NCI-H446 (cell line): Measurements from ENCODE around the gene PMEL.
A peak's percentile ranks its signal among the peaks of the same experiment; 100 is the strongest.
"Not testable (repeated sequence)": the region's sequence is repeated elsewhere in the genome, so short reads cannot be mapped to it uniquely, and the experiment has no call there.

ENCODE experiments used
- DNase-seq, 2 experiments: peaks; one replicate each; lab custom pipeline; 2025; lab: John Stamatoyannopoulos, UW

The PMEL gene

GRCh38 chr12:55965941-55966407, at the start of gene PMEL:
Gene PMEL (minus strand): TSS chr12:55966042. CDS start chr12:55966011, 31 bp downstream.
- no peak for DNase-seq

- DNase-seq = no peak
Measured at GRCh38 chr12:56014205-56014604, 48.4 kb upstream of the PMEL start.

- no peak for DNase-seq
Measured at GRCh38 chr12:56013482-56013881, 47.6 kb upstream of the PMEL start.

GRCh38 chr12:56011509-56012090, 45.8 kb upstream of the PMEL start:
- no peak for DNase-seq

GRCh38 chr12:56010111-56010570, 44.3 kb upstream of the PMEL start:
- no peak for DNase-seq

- peak in 1 of 2 experiments; percentile 43 for DNase-seq
Measured at GRCh38 chr12:56007564-56008559, 42.0 kb upstream of the PMEL start.

GRCh38 chr12:56004211-56004610, 38.4 kb upstream of the PMEL start:
- no peak for DNase-seq

GRCh38 chr12:56003376-56003775, 37.5 kb upstream of the PMEL start:
- not testable (repeated sequence) for DNase-seq

- no peak for DNase-seq
Measured at GRCh38 chr12:56001487-56002100, 35.8 kb upstream of the PMEL start.

DNA sequence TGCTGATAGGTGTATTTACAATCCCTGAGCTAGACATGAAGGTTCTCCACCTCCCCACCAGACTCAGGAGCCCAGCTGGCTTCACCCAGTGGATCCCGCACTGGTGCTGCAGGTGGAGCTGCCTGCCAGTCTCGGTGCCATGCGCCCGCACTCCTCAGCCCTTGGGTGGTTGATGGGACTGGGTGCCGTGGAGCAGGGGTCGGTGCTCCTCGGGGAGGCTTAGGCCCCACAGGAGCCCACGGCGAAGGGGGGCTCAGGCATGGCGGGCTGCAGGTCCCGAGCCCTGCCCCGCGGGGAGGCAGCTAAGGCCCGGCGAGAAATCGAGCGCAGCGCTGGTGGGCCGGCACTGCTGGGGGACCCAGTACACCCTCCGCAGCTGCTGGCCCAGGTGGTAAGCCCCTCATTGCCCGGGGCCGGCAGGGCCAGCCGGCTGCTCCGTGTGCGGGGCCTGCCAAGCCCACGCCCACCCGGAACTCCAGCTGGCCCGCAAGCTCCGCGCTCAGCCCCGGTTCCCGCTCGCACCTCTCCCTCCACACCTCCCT, 34.2 kb upstream of the PMEL start:
- DNase-seq = not testable (repeated sequence)

DNA sequence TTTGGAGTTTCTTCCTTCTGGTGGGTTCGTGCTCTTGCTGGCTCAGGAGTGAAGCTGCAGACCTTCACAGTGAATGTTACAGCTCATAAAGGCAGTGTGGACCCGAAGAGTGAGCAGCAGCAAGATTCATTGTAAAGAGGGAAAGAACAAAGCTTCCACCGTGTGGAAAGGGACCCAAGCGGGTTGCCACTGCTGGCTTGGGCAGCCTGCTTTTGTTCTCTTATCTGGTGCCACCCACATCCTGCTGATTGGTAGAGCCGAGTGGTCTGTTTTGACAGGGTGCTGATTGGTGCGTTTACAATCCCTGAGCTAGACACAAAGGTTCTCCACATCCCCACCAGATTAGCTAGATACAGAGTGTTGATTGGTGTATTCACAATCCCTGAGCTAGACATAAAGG, 33.7 kb upstream of the PMEL start:
- DNase-seq = not testable (repeated sequence)

DNA sequence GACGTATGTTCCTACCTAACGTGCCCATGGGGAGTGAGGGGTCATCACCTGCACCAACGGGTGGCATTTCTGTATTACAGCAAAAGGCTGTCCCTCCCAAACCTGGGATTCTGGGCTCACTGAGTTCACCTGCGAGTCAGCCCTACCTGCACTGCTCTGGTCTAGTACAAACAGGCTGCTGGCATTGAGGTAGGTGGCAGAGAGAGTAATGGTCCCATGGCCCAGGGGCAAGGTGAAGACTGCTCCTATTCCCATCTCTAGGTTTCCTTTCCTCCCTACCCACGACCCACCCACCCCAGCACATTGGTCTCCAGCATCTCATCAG, 31.7 kb upstream of the PMEL start:
- no peak for DNase-seq

DNA sequence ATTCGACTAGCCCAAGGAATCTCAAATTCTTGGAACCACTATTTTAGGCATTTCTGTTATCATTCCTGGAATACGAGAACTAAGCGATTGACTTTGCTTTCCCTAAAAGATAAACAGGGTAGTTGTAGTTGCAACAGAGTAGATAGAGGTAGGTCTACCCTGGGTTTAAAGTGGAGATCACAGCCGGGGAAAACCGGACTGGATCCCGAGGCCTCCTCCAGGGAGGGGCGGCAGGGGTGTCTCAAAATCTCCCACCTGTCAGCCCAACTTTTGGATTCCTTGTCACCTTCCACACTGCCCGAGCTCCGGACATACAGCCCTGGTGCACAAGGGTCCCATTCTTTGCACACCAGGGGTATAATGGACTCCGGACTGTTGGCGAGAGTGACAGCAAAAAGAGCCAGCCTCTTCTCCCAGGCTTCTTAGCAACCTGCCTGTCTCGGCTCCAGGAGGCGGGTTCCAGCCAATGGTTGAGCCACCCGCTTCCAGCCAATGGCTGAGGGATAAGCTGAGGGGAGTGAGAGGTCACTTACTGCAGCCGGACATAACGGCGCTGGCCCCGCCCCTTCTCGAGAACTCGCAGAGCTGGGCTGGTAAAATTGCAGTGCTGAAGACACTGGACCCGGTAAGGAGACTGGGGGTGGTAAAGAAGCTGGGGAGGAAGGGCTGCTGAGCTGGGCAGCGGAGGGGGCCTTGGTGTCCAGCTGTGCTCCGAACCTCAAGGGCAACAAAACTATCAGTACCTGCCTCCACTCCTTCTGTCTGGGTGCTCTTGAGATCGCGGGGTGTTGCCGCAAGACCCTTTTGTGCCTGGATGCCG, 31.1 kb upstream of the PMEL start, which contains the start of gene SUOX:
Gene SUOX, plus strand, starts transcription at position 562 of the 820 bp plus-strand sequence. CDS start 4,946 bp downstream, outside the sequence.
- DNase-seq = peak; percentile 64 to 91

GRCh38 chr12:55996201-55996714, 30.4 kb upstream of the PMEL start:
- DNase-seq = peak; percentile 46 to 66

DNA sequence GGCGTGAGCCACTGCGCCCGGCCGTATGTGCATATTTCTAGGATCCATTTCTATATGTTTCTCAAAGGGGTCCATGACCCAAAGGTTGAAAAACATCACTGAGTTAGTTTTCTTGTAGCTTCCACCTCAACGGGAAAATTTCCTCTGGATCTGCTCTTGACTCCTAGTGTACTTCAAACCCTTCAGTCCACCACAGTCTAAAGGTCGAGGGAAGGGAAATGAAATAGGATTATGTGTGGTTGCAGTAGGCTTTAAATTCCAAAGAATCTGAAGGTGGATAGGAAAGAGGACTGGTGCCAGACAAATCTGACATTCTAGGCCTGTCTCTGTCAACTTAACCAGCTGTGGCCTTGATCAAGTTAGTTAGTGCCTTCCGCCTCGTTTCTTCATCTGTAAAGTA, 29.5 kb upstream of the PMEL start:
- DNase-seq = no peak

DNA sequence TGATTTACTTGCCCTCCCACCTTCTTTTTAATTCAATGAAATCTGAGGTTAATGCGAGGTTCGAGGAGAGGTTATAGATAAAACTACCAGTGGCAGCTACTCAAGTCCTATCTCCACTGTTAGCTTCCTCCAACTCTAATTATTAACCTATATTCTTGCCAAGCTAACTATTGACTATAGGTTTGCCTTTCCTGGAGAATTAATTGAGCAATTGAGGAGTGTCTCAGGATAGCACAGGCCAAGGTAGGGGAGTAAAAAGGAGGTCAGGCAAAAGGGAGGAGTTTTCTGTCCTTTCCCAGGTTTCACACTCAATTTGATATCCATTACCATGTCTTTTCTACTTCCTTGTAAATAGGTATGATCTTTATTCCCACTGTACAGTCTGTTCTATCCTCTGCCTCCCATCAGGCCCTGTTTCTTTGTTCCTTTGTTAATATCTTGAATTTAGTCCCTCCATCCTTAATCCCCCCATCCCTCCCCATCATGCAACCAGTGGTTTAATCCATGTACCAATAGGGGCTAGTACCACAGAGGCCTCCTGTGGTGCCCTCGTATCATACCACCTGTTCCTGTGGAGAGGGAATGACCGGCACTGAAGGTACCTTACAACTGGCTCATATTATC, 27.5 kb upstream of the PMEL start:
- DNase-seq = no peak

- no peak for DNase-seq
Measured at GRCh38 chr12:55991110-55991509, 25.3 kb upstream of the PMEL start.

DNA sequence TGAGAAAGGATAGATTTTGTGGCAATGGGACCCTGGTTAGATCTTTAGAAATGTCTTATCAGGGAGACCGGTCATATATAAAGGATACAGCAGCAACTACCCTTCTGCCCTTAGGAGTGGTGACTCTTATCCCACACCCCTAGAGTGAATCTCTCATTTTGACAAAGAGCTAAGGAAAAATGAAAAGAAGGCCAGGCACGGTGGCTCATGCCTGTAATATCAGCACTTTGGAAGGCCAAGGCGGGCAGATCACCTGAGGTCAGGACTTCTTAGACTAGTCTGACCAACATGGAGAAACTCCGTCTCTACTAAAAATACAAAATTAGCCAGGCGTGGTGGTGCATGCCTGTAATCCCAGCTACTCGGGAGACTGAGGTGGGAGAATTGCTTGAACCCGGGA, 20.1 kb upstream of the PMEL start:
- not testable (repeated sequence) for DNase-seq

- DNase-seq = no peak
Measured at GRCh38 chr12:55985341-55985740, 19.5 kb upstream of the PMEL start.

GRCh38 chr12:55984861-55985260, 19.0 kb upstream of the PMEL start:
- DNase-seq = no peak
